Measurements from ENCODE around the gene ADRA2C. TPM values are rescaled to one million over a fixed set of nuclear protein-coding genes. Genes with fewer than 3 reads are reported as not detected.
A peak's percentile ranks its signal among the peaks of the same experiment; 100 is the strongest.

ADRA2C gene
- total and polyA plus RNA-seq, 9 of the 15 experiments (the other 6 are each of a cell fraction or from before 2014, with no cell fraction given): 0.06 to 0.58 (median 0.14) TPM; not detected in 2

DNA sequence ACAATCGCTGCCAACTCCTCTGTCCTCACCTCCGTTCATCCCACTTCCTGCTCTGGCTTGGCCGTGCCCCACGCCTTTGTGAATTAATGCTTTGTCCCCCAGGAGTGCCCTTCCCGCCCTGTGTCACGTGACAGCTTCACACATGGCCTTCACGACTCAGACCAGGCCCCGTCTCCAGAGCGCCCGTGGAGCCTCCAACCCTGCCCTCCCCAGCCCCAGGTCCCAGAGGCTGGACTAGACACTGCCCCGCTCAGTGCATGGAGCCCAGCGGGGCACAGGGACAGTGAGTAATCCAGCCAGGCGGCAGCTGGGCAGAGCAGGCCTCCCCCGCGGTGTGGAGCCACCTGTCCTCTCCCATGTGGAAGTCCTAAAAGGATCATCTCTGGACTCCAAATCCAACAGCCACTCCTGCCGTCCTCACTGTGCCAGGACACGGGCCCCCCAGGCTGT is 7.4 kb downstream of the ADRA2C start:
- BruUV-seq (replicated peaks): no TSS peak
- intact Hi-C loops (cut with micrococcal nuclease): no loop called here
- Histone ChIP-seq H3K4me1 (replicated peaks in 1 of 2; ENCODE audit: control insufficient read depth in 2 of 2, insufficient read depth in 2 of 2, low read length in 2 of 2) (peaks cover 0 to 9% of the 10 kb centered on the region in 2 experiments; a peak in 2 of 5 replicates), H3K9me3 (replicated peaks; ENCODE audit: control insufficient read depth, insufficient read depth, low read depth, low read length) (no peaks in the 10 kb centered on the region), H3K9me1 (ENCODE audit: control insufficient read depth, insufficient read depth, low read length) (no peaks in the 10 kb centered on the region), H4K20me1 (replicated peaks; ENCODE audit: control insufficient read depth, insufficient read depth, low read length) (peaks cover 22% of the 10 kb centered on the region; the same call in 1 of the 2 replicates), H3K27ac (ENCODE audit: extremely low read depth, low read depth, low read length) (no peak overlapping the region), H3K27me3 (ENCODE audit: control insufficient read depth in 2 of 2, insufficient read depth in 2 of 2, low read length in 2 of 2) (peaks cover 29 to 70% of the 10 kb centered on the region in 2 experiments; a peak in 4 of 5 replicates), H3K9ac (ENCODE audit: insufficient read depth in 1 of 2, low read depth in 2 of 2, low read length in 2 of 2) (no peak overlapping the region; a peak in 1 of 4 replicates), H3K4me2 (ENCODE audit: insufficient read depth, low read length) (no peak overlapping the region), H2AFZ (ENCODE audit: low read depth, low read length) (no peak overlapping the region), H3K4me3 (no peak overlapping the region), H3K79me2 (ENCODE audit: control insufficient read depth, insufficient read depth, low read length) (no peaks in the 10 kb centered on the region), H3K36me3 (ENCODE audit: control insufficient read depth, insufficient read depth, low read length) (no peaks in the 10 kb centered on the region)
- ChIA-PET CTCF (ENCODE audit: low intra/inter-chr PET ratio) (no interaction called here), POLR2A (no interaction called here)
- in situ Hi-C loops (cut with MboI): loop anchor here (10.0 kb wide), 1 partner anchor 171 kb away; no protein-coding TSS in a partner anchor
- DNase-seq (ENCODE audit: extremely low read depth in 1 of 4, low spot score in 3 of 4) (no peak), ATAC-seq (peak; percentile 16; the same call in 2 of the 3 replicates), FAIRE-seq (no peak)
- WGBS (ENCODE audit: insufficient coverage, low coverage, missing lambda C conversion rate): 8% methylated on average over 16 of the region's 17 CpGs
- TF ChIP-seq, protein P1, sequence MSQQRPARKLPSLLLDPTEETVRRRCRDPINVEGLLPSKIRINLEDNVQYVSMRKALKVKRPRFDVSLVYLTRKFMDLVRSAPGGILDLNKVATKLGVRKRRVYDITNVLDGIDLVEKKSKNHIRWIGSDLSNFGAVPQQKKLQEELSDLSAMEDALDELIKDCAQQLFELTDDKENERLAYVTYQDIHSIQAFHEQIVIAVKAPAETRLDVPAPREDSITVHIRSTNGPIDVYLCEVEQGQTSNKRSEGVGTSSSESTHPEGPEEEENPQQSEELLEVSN (IDR thresholded peaks at IDR 0.05; ENCODE audit: borderline replicate concordance in 1 of 2, extremely low read depth in 1 of 2, insufficient read depth in 1 of 2, insufficient read length in 1 of 2, low read depth in 1 of 2, low read length in 1 of 2, poor library complexity in 1 of 2, severe bottlenecking in 1 of 2): peak in 1 of 2 experiments; percentile 52
- TF ChIP-seq ZKSCAN8 (CRISPR knock-in tag; IDR thresholded peaks at IDR 0.05) (no peak), FOXJ2 (tag; IDR thresholded peaks at IDR 0.05) (no peak), TFE3 (CRISPR knock-in tag; IDR thresholded peaks at IDR 0.05) (peak; percentile 84), ARNT (IDR thresholded peaks at IDR 0.05) (no peak), ZNF175 (CRISPR knock-in tag; IDR thresholded peaks at IDR 0.05; ENCODE audit: low read depth) (no peak), CBFA2T2 (conservative IDR thresholded peaks at IDR 0.05) (peak; percentile 37), L3MBTL2 (IDR thresholded peaks at IDR 0.05) (peak; percentile 44; the same call in 1 of the 2 replicates), NCOA1 (IDR thresholded peaks at IDR 0.05; ENCODE audit: low read depth) (no peak), RAD51 (IDR thresholded peaks at IDR 0.05; ENCODE audit: borderline replicate concordance, low read depth) (peak; percentile 85), MED1 (CRISPR knock-in tag; IDR thresholded peaks at IDR 0.05; ENCODE audit: borderline replicate concordance) (no peak)
- TF ChIP-seq, protein P2, sequence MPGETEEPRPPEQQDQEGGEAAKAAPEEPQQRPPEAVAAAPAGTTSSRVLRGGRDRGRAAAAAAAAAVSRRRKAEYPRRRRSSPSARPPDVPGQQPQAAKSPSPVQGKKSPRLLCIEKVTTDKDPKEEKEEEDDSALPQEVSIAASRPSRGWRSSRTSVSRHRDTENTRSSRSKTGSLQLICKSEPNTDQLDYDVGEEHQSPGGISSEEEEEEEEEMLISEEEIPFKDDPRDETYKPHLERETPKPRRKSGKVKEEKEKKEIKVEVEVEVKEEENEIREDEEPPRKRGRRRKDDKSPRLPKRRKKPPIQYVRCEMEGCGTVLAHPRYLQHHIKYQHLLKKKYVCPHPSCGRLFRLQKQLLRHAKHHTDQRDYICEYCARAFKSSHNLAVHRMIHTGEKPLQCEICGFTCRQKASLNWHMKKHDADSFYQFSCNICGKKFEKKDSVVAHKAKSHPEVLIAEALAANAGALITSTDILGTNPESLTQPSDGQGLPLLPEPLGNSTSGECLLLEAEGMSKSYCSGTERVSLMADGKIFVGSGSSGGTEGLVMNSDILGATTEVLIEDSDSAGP (CRISPR knock-in tag; IDR thresholded peaks at IDR 0.05): no peak
- TF ChIP-seq, protein P3, sequence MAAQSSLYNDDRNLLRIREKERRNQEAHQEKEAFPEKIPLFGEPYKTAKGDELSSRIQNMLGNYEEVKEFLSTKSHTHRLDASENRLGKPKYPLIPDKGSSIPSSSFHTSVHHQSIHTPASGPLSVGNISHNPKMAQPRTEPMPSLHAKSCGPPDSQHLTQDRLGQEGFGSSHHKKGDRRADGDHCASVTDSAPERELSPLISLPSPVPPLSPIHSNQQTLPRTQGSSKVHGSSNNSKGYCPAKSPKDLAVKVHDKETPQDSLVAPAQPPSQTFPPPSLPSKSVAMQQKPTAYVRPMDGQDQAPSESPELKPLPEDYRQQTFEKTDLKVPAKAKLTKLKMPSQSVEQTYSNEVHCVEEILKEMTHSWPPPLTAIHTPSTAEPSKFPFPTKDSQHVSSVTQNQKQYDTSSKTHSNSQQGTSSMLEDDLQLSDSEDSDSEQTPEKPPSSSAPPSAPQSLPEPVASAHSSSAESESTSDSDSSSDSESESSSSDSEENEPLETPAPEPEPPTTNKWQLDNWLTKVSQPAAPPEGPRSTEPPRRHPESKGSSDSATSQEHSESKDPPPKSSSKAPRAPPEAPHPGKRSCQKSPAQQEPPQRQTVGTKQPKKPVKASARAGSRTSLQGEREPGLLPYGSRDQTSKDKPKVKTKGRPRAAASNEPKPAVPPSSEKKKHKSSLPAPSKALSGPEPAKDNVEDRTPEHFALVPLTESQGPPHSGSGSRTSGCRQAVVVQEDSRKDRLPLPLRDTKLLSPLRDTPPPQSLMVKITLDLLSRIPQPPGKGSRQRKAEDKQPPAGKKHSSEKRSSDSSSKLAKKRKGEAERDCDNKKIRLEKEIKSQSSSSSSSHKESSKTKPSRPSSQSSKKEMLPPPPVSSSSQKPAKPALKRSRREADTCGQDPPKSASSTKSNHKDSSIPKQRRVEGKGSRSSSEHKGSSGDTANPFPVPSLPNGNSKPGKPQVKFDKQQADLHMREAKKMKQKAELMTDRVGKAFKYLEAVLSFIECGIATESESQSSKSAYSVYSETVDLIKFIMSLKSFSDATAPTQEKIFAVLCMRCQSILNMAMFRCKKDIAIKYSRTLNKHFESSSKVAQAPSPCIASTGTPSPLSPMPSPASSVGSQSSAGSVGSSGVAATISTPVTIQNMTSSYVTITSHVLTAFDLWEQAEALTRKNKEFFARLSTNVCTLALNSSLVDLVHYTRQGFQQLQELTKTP (IDR thresholded peaks at IDR 0.05; ENCODE audit: low read depth in 1 of 2, partially characterized antibody in 2 of 2): no peak

Data from K562 (cell line).